HEK293T (cell line): ENCODE data around the gene SYNPO2.

Experiments
- CTCF ChIA-PET: fragments of 350-600 bp; formaldehyde crosslinking; extraction: SDS; loops from one replicate; lab custom pipeline; 2021; ENCODE audit warnings: antibody characterized with exemption, inconsistent platforms; lab: Yijun Ruan, JAX
- POLR2A ChIA-PET: fragments of 350-600 bp; formaldehyde crosslinking; extraction: SDS; loops from one replicate; lab custom pipeline; 2020; ENCODE audit warnings: antibody characterized with exemption, inconsistent platforms; lab: Yijun Ruan, JAX
- DNase-seq: peaks from one replicate; pipeline ENCODE4 v3.0.0; 2012; ENCODE audit warnings: mixed read lengths; ENCODE audit errors: extremely low spot score
- ARNT ChIP-seq: fragments of 450-650 bp; IDR thresholded peaks from 2 replicates; pipeline ENCODE4 v1.6.1; 2017; ENCODE audit warnings: mild to moderate bottlenecking
- BHLHE40 ChIP-seq: fragments of 450-650 bp; IDR thresholded peaks from 2 replicates; pipeline ENCODE4 v1.6.1; 2016; ENCODE audit warnings: mild to moderate bottlenecking, moderate library complexity, borderline replicate concordance
- CTBP1 ChIP-seq: fragments of 450-650 bp; IDR thresholded peaks from 2 replicates; pipeline ENCODE4 v1.6.1; 2016; ENCODE audit warnings: borderline replicate concordance
- ELF4 ChIP-seq: fragments of 450-650 bp; IDR thresholded peaks from 2 replicates; pipeline ENCODE4 v1.6.1; 2017; ENCODE audit warnings: antibody characterized with exemption
- FOXA1 ChIP-seq: fragments of 450-650 bp; IDR thresholded peaks from 2 replicates; pipeline ENCODE4 v1.6.1; 2016; ENCODE audit warnings: mild to moderate bottlenecking
- FOXK2 ChIP-seq: fragments of 450-650 bp; IDR thresholded peaks from 2 replicates; pipeline ENCODE4 v1.6.1; 2016; ENCODE audit warnings: mild to moderate bottlenecking
- FOXM1 ChIP-seq: fragments of 450-650 bp; IDR thresholded peaks from 2 replicates; pipeline ENCODE4 v1.6.1; 2017; ENCODE audit warnings: mild to moderate bottlenecking, borderline replicate concordance
- HDGF ChIP-seq: fragments of 450-650 bp; IDR thresholded peaks from 2 replicates; pipeline ENCODE4 v1.6.1; 2017; ENCODE audit warnings: antibody characterized with exemption, borderline replicate concordance
- L3MBTL2 ChIP-seq: fragments of 450-650 bp; conservative IDR thresholded peaks from 2 replicates; pipeline ENCODE4 v1.6.1; 2016; ENCODE audit warnings: mild to moderate bottlenecking
- LEF1 ChIP-seq: fragments of 450-650 bp; IDR thresholded peaks from 2 replicates; pipeline ENCODE4 v1.6.1; 2017; ENCODE audit warnings: mild to moderate bottlenecking, borderline replicate concordance
- NFRKB ChIP-seq: fragments of 450-650 bp; IDR thresholded peaks from 2 replicates; pipeline ENCODE4 v1.6.1; 2016; ENCODE audit warnings: mild to moderate bottlenecking, moderate library complexity
- PKNOX1 ChIP-seq: fragments of 450-650 bp; IDR thresholded peaks from 2 replicates; pipeline ENCODE4 v1.6.1; 2016
- SP1 ChIP-seq: fragments of 450-650 bp; IDR thresholded peaks from 2 replicates; pipeline ENCODE4 v1.6.1; 2017
- SUZ12 ChIP-seq: fragments of 450-650 bp; IDR thresholded peaks from 2 replicates; pipeline ENCODE4 v1.6.1; 2016; ENCODE audit warnings: mild to moderate bottlenecking
- TARDBP ChIP-seq: fragments of 450-650 bp; IDR thresholded peaks from 2 replicates; pipeline ENCODE4 v1.6.1; 2016
- ZNF384 ChIP-seq: fragments of 450-650 bp; IDR thresholded peaks from 2 replicates; pipeline ENCODE4 v1.6.1; 2016

The SYNPO2 gene

GRCh38 chr4:118987959-118988634 lies 99.4 kb downstream of the SYNPO2 start:
- POLR2A ChIA-PET: no interaction called here
- TF ChIP-seq NFRKB (no peak), LEF1 (no peak), TARDBP (no peak), BHLHE40 (no peak), L3MBTL2 (no peak), ELF4 (no peak), HDGF (no peak), SUZ12 (no peak), FOXA1 (no peak)
- CTCF ChIA-PET: no interaction called here
- DNase-seq: no peak

- CTCF ChIA-PET: no interaction called here
- POLR2A ChIA-PET: no interaction called here
- TF ChIP-seq FOXA1: no peak
- no peak for TF ChIP-seq SP1
- TF ChIP-seq ARNT: no peak
- no peak for TF ChIP-seq PKNOX1
- TF ChIP-seq BHLHE40: no peak
- TF ChIP-seq ELF4: no peak
- no peak for TF ChIP-seq LEF1
- no peak for TF ChIP-seq TARDBP
- DNase-seq: no peak
Observed at GRCh38 chr4:118988635-118988972, 100.0 kb downstream of the SYNPO2 start.

DNA sequence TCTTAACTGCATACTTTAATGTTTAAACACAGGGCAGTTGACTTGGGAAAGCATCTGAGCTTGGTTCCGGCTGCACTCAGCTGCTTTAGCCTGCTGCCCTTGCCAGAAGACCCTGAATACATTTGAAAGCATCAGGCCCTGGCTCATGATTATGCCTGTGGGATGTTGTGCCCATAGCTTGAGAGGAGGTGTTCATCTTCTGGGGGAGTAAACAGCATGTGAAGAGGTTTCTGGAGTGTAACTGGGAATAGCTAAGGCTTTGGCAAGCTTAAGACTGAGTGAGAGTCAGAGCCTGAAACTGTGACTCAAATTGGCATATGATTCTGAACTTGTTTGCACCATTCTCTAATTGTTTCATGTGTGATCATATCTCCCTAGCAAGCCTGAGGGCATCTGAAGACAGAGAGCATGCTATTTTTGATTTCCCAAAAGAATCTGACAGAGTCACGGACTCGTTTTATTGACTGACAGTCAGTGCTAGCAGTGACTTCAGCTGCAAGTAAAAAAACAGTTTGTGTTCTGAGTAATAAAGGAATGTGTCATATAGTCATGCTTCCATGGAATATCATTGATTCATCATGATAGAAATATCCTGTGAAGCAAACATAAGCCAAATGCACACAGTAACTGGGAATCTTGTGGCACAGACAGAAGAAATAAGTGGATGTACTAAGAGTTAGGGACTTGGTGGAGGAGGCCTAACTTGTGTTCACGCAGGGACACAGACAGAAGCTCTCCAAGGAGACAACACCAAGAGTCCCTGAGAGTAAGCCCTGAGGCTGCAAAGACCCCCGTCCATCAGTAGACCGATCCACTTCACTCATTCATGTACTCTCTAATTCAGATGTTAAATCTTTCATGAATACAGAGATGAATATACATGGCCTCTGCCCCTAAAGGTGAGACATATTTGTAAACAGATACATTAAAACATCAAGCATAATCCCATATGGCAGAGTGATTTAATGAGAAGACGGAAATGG lies 100.7 kb downstream of the SYNPO2 start:
- no peak for DNase-seq
- POLR2A ChIA-PET: no interaction called here
- TF ChIP-seq PKNOX1 (0 out of 2 replicates have a peak, but pooled peaks have one; percentile 6), FOXM1 (no peak)
- CTCF ChIA-PET: no interaction called here

DNA sequence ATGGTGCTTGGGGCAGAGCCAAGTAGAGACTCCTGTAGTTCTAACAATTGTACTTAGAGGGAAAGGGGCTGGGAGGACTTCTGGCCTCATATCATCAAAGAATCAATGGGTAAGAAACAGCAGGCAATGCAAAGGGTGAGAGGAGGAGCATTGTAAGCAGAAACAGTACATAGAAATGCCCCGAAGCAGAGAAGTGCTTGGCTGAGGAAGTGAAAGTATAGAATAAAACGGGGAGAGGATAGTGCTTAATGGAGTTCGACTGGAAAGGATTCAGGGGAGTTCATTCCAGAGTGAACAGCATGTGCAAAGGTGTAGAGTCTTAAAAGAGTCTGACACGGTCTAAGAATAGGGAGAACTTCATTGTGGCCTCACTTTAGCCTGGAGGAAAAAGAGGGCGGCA lies 103.0 kb downstream of the SYNPO2 start:
- no peak for TF ChIP-seq ARNT
- TF ChIP-seq SP1: no peak
- TF ChIP-seq HDGF: no peak
- TF ChIP-seq LEF1: no peak
- TF ChIP-seq SUZ12: no peak
- TF ChIP-seq CTBP1: no peak
- TF ChIP-seq FOXM1: no peak
- no peak for TF ChIP-seq PKNOX1
- no peak for TF ChIP-seq FOXA1
- no peak for TF ChIP-seq FOXK2
- no peak for TF ChIP-seq TARDBP
- no peak for TF ChIP-seq ZNF384
- no peak for TF ChIP-seq L3MBTL2
- TF ChIP-seq NFRKB: no peak
- TF ChIP-seq ELF4: no peak
- POLR2A ChIA-PET: no interaction called here
- DNase-seq: no peak
- CTCF ChIA-PET: no interaction called here

DNA sequence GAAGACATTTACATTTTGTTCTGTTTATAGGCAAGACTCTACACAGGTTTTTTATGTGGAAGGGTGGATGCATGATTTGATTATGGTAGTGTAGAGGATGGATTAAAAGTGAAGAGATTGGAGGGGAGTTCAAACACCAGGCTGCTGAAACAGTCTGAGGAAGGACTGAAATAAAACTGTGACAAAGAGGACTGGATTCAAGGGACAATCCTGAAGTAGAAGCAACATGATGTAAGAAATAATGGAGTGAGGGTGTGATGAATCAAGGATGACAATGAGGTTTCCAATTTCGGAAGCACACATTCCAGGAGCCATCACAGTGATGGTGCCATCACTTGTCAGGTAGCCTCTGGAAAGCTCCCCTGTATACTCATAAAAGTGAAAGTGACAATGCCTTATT lies 103.5 kb downstream of the SYNPO2 start:
- no peak for TF ChIP-seq L3MBTL2
- TF ChIP-seq ARNT: no peak
- no peak for TF ChIP-seq PKNOX1
- no peak for TF ChIP-seq SP1
- no peak for TF ChIP-seq ELF4
- TF ChIP-seq FOXM1: no peak
- TF ChIP-seq FOXK2: no peak
- TF ChIP-seq LEF1: no peak
- TF ChIP-seq HDGF: no peak
- no peak for TF ChIP-seq CTBP1
- no peak for TF ChIP-seq ZNF384
- TF ChIP-seq SUZ12: no peak
- no peak for TF ChIP-seq FOXA1
- TF ChIP-seq TARDBP: no peak
- no peak for DNase-seq
- ChIA-PET POLR2A (no interaction called here), CTCF (no interaction called here)

DNA sequence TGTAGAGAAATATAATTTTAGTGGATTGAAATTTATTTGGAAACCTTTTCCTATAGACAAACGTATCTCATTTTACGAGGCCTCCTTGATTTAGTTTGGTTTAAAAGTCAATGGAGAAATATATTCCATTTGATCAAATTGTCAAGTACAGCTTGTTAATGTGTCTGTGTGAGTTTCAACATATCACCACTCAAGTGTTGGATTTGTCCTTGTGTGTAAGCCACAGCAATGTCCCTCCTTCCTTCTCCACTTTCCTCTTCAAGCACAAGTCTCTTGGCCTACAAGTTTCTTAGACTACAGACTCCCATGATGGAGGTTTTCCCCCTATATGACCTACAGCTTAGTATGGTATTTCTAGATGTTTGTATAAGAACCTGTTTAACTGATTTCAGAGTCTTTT lies 104.7 kb downstream of the SYNPO2 start:
- DNase-seq: no peak
- POLR2A ChIA-PET: no interaction called here
- CTCF ChIA-PET: no interaction called here
- TF ChIP-seq FOXM1: no peak
- TF ChIP-seq HDGF: no peak
- TF ChIP-seq LEF1: no peak
- no peak for TF ChIP-seq PKNOX1
